ENCODE data around the gene ARHGAP10.

GRCh38 chr4:148064451-148064850 lies 332.6 kb downstream of the ARHGAP10 start:
- TF ChIP-seq, protein P1, sequence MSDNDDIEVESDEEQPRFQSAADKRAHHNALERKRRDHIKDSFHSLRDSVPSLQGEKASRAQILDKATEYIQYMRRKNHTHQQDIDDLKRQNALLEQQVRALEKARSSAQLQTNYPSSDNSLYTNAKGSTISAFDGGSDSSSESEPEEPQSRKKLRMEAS (IDR thresholded peaks at IDR 0.05): no peak
- TF ChIP-seq RAD21 (IDR thresholded peaks at IDR 0.05; ENCODE audit: low read depth) (no peak), EP300 (IDR thresholded peaks at IDR 0.05; ENCODE audit: borderline replicate concordance) (no peak), FOXM1 (IDR thresholded peaks at IDR 0.05; ENCODE audit: borderline replicate concordance, low read depth) (no peak), CEBPB (IDR thresholded peaks at IDR 0.05) (no peak), CREB1 (IDR thresholded peaks at IDR 0.05; ENCODE audit: low read depth) (no peak), EGR1 (IDR thresholded peaks at IDR 0.05) (no peak), YY1 (IDR thresholded peaks at IDR 0.05; ENCODE audit: low read depth) (no peak), TAF1 (IDR thresholded peaks at IDR 0.05; ENCODE audit: low read depth) (no peak), ZBTB7A (IDR thresholded peaks at IDR 0.05; ENCODE audit: low read depth) (no peak), TCF12 (IDR thresholded peaks at IDR 0.05; ENCODE audit: low read depth) (no peak), TEAD4 (IDR thresholded peaks at IDR 0.05) (no peak)
- TF ChIP-seq, protein P2, sequence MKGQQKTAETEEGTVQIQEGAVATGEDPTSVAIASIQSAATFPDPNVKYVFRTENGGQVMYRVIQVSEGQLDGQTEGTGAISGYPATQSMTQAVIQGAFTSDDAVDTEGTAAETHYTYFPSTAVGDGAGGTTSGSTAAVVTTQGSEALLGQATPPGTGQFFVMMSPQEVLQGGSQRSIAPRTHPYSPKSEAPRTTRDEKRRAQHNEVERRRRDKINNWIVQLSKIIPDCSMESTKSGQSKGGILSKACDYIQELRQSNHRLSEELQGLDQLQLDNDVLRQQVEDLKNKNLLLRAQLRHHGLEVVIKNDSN (IDR thresholded peaks at IDR 0.05): no peak
- TF ChIP-seq, protein P3, sequence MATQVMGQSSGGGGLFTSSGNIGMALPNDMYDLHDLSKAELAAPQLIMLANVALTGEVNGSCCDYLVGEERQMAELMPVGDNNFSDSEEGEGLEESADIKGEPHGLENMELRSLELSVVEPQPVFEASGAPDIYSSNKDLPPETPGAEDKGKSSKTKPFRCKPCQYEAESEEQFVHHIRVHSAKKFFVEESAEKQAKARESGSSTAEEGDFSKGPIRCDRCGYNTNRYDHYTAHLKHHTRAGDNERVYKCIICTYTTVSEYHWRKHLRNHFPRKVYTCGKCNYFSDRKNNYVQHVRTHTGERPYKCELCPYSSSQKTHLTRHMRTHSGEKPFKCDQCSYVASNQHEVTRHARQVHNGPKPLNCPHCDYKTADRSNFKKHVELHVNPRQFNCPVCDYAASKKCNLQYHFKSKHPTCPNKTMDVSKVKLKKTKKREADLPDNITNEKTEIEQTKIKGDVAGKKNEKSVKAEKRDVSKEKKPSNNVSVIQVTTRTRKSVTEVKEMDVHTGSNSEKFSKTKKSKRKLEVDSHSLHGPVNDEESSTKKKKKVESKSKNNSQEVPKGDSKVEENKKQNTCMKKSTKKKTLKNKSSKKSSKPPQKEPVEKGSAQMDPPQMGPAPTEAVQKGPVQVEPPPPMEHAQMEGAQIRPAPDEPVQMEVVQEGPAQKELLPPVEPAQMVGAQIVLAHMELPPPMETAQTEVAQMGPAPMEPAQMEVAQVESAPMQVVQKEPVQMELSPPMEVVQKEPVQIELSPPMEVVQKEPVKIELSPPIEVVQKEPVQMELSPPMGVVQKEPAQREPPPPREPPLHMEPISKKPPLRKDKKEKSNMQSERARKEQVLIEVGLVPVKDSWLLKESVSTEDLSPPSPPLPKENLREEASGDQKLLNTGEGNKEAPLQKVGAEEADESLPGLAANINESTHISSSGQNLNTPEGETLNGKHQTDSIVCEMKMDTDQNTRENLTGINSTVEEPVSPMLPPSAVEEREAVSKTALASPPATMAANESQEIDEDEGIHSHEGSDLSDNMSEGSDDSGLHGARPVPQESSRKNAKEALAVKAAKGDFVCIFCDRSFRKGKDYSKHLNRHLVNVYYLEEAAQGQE (IDR thresholded peaks at IDR 0.05; ENCODE audit: low read depth): no peak
